Erythroblast (primary cell): Measurements from ENCODE around the gene C1orf198.

ENCODE experiments used
- DNase-seq, 2 experiments: peaks; one replicate each; lab custom pipeline; 2025; lab: John Stamatoyannopoulos, UW
- GATA1 ChIP-seq: IDR thresholded peaks from 2 replicates; pipeline ENCODE4 v1.6.1; 2011; ENCODE audit warnings: low read depth, mild to moderate bottlenecking, control low read depth, low read length, moderate library complexity
- POLR2A ChIP-seq: IDR thresholded peaks from 2 replicates; pipeline ENCODE4 v1.6.1; 2011; ENCODE audit warnings: mild to moderate bottlenecking, low read length

C1orf198 gene

DNA sequence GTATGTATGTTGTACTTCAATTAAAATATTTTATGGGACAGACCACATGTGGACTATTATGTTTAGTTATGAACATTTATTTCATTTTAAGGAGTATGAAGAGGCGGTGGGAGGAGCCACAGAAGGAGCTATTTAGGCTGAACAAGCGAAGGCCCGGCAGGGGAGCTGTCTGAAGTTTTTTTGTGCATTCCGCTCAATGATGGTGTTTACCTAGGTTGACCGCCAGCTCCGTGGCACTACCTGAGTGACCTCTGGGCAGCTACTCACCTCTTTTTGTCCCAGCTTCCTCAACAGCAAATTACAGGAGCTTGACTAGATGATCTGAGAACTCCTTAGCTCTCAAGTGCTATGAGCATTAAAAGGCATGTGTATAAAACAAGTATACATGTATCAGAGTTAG lies 32.7 kb upstream of the C1orf198 start:
- DNase-seq = no peak
- TF ChIP-seq POLR2A (no peak), GATA1 (no peak)

DNA sequence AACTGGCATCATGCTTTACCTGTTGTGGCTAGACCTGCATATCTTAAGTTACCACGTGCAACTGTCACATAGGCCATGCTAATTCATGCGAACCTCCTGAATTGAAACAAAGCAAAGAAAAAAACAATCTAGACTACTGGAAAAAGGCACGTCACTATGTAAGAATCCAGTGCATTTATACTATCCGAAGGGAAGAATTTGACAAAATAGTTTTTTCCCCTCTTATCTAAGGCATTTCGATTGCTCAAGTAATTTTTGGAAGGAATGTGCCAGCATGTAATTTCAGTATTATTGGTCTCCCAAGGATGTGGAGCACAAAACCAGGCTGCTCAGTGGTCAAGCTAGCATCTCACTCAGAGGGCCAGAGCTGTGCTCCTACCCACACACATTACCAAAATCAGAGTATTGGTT lies 31.5 kb upstream of the C1orf198 start:
- TF ChIP-seq GATA1 = no peak
- TF ChIP-seq POLR2A = no peak

DNA sequence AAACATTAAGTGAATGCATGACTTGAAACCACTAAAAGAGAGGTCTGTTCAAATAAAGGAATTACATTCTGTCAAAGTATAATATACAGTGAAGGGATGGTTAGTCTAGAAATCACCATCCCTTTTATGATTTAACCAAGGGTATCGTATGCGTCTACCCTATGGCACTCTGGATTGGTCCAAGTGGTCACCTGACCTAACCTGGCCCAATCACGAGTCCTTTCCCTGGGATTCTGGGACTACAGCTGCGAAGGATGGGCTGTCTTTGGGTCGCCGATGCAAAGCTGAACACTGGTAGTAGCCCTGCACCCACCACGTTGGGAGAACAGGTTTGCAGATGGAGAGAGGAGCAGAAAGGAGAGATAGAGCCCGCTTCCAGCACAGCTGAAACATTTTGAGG lies 30.4 kb upstream of the C1orf198 start:
- no peak for TF ChIP-seq GATA1
- no peak for TF ChIP-seq POLR2A
- no peak for DNase-seq

More for the DNA sequence above, 31.5 kb upstream of the C1orf198 start:
- DNase-seq = no peak

DNA sequence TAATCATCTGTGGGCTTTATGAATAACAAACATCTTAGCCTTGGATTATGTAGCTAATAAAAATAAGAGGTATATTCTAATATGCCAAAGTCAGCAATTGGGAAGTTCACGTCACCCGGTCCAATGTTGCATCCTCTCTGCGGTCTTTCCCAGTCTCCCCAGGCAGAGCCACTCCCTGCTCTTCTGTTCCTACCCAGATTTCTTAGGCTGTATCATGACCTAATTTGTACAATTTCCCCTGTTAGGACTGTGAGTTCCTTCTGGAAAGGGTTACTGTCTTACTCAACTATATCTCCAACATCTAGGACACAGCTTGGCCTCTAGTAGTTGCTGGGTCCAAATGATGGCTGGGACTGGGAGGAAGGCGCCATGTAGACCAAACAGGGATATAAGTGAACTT lies 29.8 kb upstream of the C1orf198 start:
- TF ChIP-seq POLR2A (no peak), GATA1 (no peak)
- no peak for DNase-seq

DNA sequence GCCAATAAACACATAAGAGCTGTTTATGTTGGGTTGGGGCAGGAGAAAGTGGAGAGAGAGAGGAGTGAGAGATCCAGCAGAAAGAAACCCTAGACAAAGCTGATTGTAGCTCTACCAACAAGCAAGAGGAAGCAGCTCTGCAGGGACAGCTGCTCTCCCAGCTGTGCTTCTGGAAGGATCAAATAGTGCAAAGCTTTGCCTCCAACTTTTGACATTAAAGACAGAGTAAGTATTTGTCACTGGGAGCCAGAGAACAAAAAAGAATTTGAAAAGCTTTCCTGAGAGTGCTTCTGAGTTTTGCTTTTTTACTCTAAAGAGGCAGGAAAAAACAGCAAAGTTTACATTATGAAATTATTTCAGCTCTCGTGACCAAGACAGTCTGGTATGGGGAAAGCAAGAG lies 28.5 kb upstream of the C1orf198 start:
- TF ChIP-seq GATA1 = no peak
- TF ChIP-seq POLR2A = no peak
- no peak for DNase-seq

DNA sequence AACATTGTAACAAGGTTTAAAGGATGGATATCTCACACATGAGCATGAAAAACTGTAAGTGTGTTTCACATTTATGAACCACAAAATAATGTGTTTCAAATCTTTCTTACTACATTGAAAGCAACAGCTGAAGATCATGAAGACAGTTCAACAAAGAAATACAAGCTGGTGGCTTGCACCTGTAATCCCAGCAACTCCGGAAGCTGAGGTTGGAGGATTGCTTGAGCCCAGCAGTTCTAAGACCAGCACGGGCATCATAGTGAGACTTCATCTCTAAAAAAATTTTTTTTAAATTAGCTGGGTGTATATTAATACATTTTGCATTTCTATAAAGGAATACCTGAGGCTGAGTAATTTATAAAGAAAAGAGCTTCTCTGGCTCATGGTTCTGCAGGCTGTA lies 27.1 kb upstream of the C1orf198 start:
- DNase-seq = no peak
- TF ChIP-seq POLR2A (no peak), GATA1 (no peak)

DNA sequence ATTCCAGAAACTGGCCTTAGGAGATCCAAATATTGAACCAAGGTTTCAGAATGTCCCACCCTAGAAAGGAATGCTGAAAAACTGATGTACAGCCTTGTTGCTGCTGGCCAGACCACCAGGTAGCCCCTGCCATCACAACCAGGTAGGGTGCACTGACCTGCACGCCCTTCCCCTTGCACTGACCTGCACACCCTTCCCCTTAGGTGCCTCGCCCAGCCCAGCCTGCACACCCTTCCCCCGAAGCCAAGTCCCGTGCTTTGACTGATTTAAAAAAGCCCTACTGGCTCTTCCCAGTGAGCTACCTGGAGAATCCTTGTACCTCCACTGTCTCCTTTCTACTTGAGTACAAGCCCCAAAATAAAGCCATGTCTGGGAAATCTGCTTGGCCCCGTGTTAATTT lies 26.3 kb upstream of the C1orf198 start:
- DNase-seq = no peak
- TF ChIP-seq GATA1 = no peak
- TF ChIP-seq POLR2A = no peak

DNA sequence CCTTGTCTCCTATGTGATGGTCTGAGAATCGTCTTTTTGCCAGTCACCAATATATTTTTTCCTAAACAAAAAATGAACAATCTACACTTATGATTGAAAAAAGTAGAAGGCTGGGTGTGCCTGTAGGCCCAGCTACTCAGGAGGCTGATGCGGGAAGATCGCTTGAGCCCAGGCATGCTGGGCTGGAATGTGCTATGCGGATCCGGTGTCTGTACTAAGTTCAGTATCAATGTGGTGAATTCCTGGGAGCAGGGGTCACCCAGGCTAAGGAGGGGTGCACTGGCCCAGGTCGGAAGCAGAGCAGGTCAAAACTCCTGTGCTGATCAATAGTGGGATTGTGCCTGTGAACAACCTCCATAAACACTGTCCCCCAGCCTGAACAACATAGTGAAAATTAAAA lies 25.7 kb upstream of the C1orf198 start:
- DNase-seq = no peak
- TF ChIP-seq GATA1 = no peak
- no peak for TF ChIP-seq POLR2A

DNA sequence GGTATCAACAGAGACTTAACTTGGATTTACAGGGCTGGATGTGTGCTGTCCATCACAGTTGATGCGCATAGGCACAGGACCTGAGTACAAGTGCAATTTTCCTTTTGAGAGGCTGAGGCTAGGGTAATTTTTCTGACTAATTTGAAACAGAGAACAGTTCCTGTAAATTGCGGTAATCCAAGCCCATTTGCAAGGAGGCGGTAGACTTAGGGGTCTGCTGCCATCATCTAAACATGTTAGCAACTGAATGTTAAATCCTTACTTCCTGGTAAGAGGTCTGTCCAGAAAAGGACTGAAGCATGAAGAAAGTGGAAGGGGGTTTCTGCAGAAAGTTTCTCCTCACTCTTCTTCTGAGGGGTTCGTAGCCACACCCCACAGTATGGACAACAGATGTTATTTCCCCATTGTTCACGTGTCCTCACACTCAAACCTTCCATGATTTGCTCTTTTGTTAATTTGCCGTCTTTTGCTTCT lies 23.7 kb upstream of the C1orf198 start:
- DNase-seq = no peak
- TF ChIP-seq POLR2A (no peak), GATA1 (no peak)

DNA sequence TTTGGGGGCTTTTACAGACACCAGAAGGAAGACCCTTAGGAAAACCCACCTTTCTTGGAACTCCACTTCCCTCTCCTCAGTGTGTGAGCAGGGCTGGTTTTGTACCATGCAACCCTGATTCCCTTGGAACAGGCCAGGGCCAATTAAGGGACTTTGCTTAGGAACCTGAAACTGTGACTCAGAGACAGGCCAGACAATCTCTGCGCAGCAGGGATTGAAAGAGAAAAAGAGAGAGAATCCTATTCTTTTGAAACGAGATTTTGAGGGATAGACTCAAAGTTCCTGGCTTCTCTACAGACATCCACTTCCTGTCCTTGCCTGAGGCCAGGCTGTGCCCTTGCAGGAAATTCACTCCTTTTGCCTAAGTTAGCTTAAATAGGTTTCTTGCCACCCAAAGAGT lies 23.1 kb upstream of the C1orf198 start:
- TF ChIP-seq POLR2A (no peak), GATA1 (no peak)

DNA sequence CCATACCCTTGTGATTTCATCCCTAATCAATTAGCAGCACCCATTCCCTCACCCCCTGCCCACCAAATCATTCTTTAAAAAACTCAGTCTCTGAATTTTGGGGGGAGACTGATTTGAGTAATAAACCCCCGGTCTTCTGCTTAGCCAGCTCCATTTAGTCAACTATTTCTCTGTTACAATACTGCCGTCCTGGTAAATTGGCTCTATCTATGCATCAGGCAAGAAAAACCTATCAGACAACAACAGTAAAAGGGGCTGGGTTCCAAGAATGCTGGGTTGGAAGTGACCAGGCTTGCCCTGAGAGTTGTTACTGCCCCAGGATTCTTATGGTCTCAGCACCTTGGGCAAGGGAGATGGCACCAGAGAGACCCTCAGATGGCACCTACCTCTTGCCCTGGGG lies 16.3 kb upstream of the C1orf198 start:
- TF ChIP-seq GATA1 = no peak
- no peak for TF ChIP-seq POLR2A
- no peak for DNase-seq

More for the DNA sequence above, 23.1 kb upstream of the C1orf198 start:
- no peak for DNase-seq

DNA sequence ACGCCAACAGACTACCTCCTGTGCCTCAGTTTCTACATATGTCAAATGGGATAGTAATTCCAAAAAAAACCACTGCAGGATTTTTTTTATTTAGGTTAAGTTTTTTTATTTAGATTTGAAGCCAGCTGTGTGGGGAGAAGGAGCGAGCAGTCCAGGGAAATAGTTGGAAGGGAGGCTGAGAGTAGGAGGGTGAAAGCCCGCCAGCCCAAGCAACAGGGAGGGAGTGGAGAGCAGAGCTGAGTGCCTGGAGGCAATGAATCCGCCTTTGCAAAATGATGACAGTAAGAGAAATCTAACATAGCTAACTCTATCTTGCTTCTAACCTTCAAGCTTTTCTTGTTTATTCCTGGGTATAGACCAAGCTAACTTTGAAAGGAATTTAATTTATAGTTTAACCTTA lies 15.6 kb upstream of the C1orf198 start:
- DNase-seq = no peak
- TF ChIP-seq GATA1 (no peak), POLR2A (no peak)

DNA sequence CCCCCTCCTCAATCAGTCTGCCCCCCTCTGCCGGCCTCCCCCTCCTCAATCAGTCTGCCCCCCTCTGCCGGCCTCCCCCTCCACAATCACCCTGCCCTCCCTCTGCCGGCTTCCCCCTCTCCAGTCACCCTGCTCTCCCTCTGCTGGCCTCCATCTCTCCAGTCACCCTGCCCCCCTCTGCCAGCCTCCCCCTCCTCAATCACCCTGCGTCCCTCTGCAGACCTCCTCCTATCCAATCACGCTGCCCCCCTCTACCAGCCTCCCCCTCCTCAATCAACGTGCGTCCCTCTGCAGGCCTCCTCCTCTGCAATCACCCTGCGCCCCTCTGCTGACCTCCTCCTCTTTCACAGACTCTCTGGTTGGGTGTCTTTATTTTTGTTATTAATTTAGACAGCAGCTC lies 11.5 kb upstream of the C1orf198 start:
- DNase-seq = no peak

DNA sequence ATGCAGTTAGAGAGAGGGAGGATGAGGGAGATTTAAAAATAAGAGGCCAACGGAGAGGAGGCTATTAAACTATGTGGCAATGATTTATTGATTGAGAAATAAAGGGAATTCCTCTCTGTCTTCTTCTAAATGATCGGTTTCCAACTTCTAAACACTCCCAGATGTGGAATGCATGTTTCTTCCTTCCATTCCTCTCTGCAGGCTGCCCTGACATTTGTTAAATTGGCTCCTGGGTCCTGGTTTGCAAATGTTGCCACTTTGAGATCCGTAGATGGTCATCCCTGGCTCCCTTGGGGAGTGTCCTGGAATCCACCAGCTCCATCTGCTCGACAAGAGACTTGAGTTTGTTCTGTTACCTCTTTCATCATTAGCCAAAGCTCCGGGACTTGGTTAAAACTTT lies 10.3 kb upstream of the C1orf198 start:
- no peak for DNase-seq
- no peak for TF ChIP-seq POLR2A
- TF ChIP-seq GATA1 = no peak

More for the DNA sequence above, 11.5 kb upstream of the C1orf198 start:
- TF ChIP-seq GATA1 = no peak
- TF ChIP-seq POLR2A = no peak

DNA sequence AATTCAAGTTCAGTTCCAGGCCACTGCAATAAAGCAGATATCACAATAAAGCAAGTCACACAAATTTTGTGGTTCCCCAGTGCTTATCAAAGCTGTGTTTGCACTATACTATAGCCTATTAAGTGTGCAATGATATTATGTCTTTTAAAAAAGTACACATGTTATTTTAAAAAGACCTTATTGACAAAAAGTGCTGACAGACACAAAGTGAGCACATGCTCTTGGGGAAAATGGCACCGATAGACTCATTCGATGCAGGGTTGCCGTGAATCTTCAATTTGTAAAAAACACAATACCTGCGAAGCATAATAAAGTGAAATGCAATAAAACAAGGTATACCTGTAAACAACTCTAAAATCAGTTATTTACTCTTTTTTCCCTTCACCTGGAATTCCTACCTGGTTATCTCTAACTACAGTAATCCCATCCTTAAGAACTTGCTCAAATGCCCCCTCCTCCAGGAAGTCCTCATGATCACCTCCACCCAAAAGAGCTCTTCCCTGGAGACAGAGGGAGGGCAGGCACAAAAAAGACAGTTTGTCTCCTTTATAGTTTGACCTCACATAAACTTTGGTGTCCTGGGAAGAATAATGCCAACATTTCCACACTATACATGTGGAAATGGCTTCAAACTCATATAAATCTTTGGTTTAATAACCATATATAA lies 9.7 kb upstream of the C1orf198 start:
- DNase-seq = no peak
- TF ChIP-seq GATA1 (no peak), POLR2A (no peak)
